MM.1S (cell line): ENCODE data around the gene NAA20.

Source experiments
- DNase-seq: peaks from one replicate; pipeline ENCODE4 v3.0.0-alpha.2; 2015
- H2AFZ ChIP-seq: fragments of 300-600 bp; sonication (generic); 2 replicates; pipeline ENCODE4 v1.6.0; 2016; ENCODE audit warnings: antibody characterized with exemption, low read length
- H3F3A ChIP-seq: fragments of 300-600 bp; sonication (generic); 2 replicates; pipeline ENCODE4 v1.6.1; 2016; ENCODE audit warnings: mild to moderate bottlenecking, antibody characterized with exemption, low read length, moderate library complexity, mixed read lengths; ENCODE audit not compliant: insufficient read depth
- H3K27ac ChIP-seq: fragments of 300-600 bp; sonication (generic); 2 replicates; pipeline ENCODE4 v1.5.1; 2016; ENCODE audit warnings: mild to moderate bottlenecking, low read length
- H3K27me3 ChIP-seq: fragments of 300-600 bp; sonication (generic); replicated peaks from 2 replicates; pipeline ENCODE4 v1.6.0; 2016; ENCODE audit warnings: low read length; ENCODE audit not compliant: insufficient read depth
- H3K36me3 ChIP-seq: fragments of 300-600 bp; sonication (generic); replicated peaks from 2 replicates; pipeline ENCODE4 v1.6.1; 2016; ENCODE audit warnings: mild to moderate bottlenecking, low read length, mixed read lengths; ENCODE audit not compliant: insufficient read depth
- H3K4me1 ChIP-seq: fragments of 300-600 bp; sonication (generic); 2 replicates; pipeline ENCODE4 v1.6.1; 2016; ENCODE audit warnings: low read length, mixed read lengths
- H3K4me2 ChIP-seq: fragments of 300-600 bp; sonication (generic); 2 replicates; pipeline ENCODE4 v1.6.0; 2016; ENCODE audit warnings: low read depth, low read length
- H3K4me3 ChIP-seq: fragments of 300-600 bp; sonication (generic); 2 replicates; pipeline ENCODE4 v1.5.1; 2016; ENCODE audit warnings: low read length, mixed read lengths
- H3K79me2 ChIP-seq: fragments of 300-600 bp; sonication (generic); 2 replicates; pipeline ENCODE4 v1.6.1; 2016; ENCODE audit warnings: mixed run types, low read length, mixed read lengths
- H3K9ac ChIP-seq: fragments of 300-600 bp; sonication (generic); 2 replicates; pipeline ENCODE4 v1.6.1; 2016; ENCODE audit warnings: low read length, mixed read lengths
- H3K9me2 ChIP-seq: fragments of 300-600 bp; sonication (generic); replicated peaks from 2 replicates; pipeline ENCODE4 v1.6.1; 2016; ENCODE audit warnings: mild to moderate bottlenecking, low read length, mixed read lengths; ENCODE audit not compliant: insufficient read depth
- H3K9me3 ChIP-seq: fragments of 300-600 bp; sonication (generic); replicated peaks from 2 replicates; pipeline ENCODE4 v1.6.1; 2016; ENCODE audit warnings: mild to moderate bottlenecking, low read length, mixed read lengths; ENCODE audit not compliant: insufficient read depth
- H4K20me1 ChIP-seq: fragments of 300-600 bp; sonication (generic); 2 replicates; pipeline ENCODE4 v1.6.1; 2016; ENCODE audit warnings: mild to moderate bottlenecking, low read length, moderate library complexity, mixed read lengths; ENCODE audit not compliant: insufficient read depth
- CTCF ChIP-seq: fragments of 300-600 bp; sonication (generic); IDR thresholded peaks from 2 replicates; pipeline ENCODE4 v1.5.1; 2016; ENCODE audit warnings: antibody characterized with exemption, low read length, mixed read lengths
- EZH2 ChIP-seq: fragments of 300-600 bp; sonication (generic); optimal IDR thresholded peaks from 2 replicates; pipeline ENCODE3; 2017; ENCODE audit warnings: low read depth, mild to moderate bottlenecking, antibody characterized with exemption, low read length, mixed read lengths
- EZH2phosphoT487 ChIP-seq: fragments of 300-600 bp; sonication (generic); IDR thresholded peaks from 2 replicates; pipeline ENCODE4 v1.6.1; 2018; ENCODE audit warnings: antibody characterized with exemption, low read length

Gene NAA20

GRCh38 chr20:20039752-20040387 is 22.7 kb downstream of the NAA20 start:
- Histone ChIP-seq H3K9me3 (no peaks in the 10 kb centered on the region), H3F3A (no peaks in the 10 kb centered on the region), H3K9me2 (no peaks in the 10 kb centered on the region), H3K27ac (no peak overlapping the region), H2AFZ (no peak overlapping the region), H4K20me1 (no peaks in the 10 kb centered on the region), H3K27me3 (no peaks in the 10 kb centered on the region), H3K36me3 (peaks cover 23% of the 10 kb centered on the region), H3K9ac (no peak overlapping the region), H3K4me1 (no peaks in the 10 kb centered on the region), H3K4me2 (no peak overlapping the region), H3K79me2 (no peaks in the 10 kb centered on the region), H3K4me3 (no peak overlapping the region)
- no peak for TF ChIP-seq EZH2phosphoT487
- no peak for TF ChIP-seq CTCF
- TF ChIP-seq EZH2 = no peak
- DNase-seq = no peak

- Histone ChIP-seq H3K9ac (peak overlapping the region; percentile 93), H4K20me1 (no peaks in the 10 kb centered on the region), H3K79me2 (peaks cover 30% of the 10 kb centered on the region), H3K27me3 (no peaks in the 10 kb centered on the region), H2AFZ (peak overlapping the region; percentile 78), H3K4me1 (peaks cover 17% of the 10 kb centered on the region; the same call in 1 of the 2 replicates), H3K9me3 (no peaks in the 10 kb centered on the region), H3K27ac (peak overlapping the region; percentile 92), H3K36me3 (peaks cover 20% of the 10 kb centered on the region; the same call in 1 of the 2 replicates), H3K4me2 (peak overlapping the region; percentile 80), H3F3A (0 out of 2 replicates have a peak, but pooled peaks cover 4% of the 10 kb centered on the region), H3K4me3 (peak overlapping the region; percentile 93), H3K9me2 (no peaks in the 10 kb centered on the region)
- no peak for DNase-seq
- TF ChIP-seq CTCF = no peak
- no peak for TF ChIP-seq EZH2
- no peak for TF ChIP-seq EZH2phosphoT487
Observed at GRCh38 chr20:20051767-20052073, 34.6 kb downstream of the NAA20 start.

- Histone ChIP-seq H3K9ac (peak within 1 kb of the TSS; percentile 93), H3K27ac (peak within 1 kb of the TSS; percentile 92), H2AFZ (peak within 1 kb of the TSS; percentile 78), H3K79me2 (peaks cover 30% of the 10 kb centered on the region), H4K20me1 (no peaks in the 10 kb centered on the region), H3K9me2 (no peaks in the 10 kb centered on the region), H3K4me3 (peak within 1 kb of the TSS; percentile 93), H3K4me1 (peaks cover 17% of the 10 kb centered on the region; the same call in 1 of the 2 replicates), H3K36me3 (peaks cover 20% of the 10 kb centered on the region; the same call in 1 of the 2 replicates), H3K4me2 (peak within 1 kb of the TSS; percentile 80), H3K27me3 (no peaks in the 10 kb centered on the region), H3K9me3 (no peaks in the 10 kb centered on the region), H3F3A (0 out of 2 replicates have a peak, but pooled peaks cover 4% of the 10 kb centered on the region)
- TF ChIP-seq EZH2 = no peak
- TF ChIP-seq CTCF = no peak
- peak; percentile 100 for DNase-seq
Observed at GRCh38 chr20:20052074-20052970, 35.2 kb downstream of the NAA20 start, which contains the start of the genes CFAP61 and CRNKL1. Gene CFAP61, plus strand, starts transcription at chr20:20052532. Its CDS starts 4,122 bp downstream, at chr20:20056654. Gene CRNKL1, minus strand, starts transcription at chr20:20052466. Its CDS starts 124 bp downstream, at chr20:20052342.
